CD4-positive, alpha-beta T cell (primary cell): ENCODE data around the gene DIPK1B. TPM values are rescaled to one million over a fixed set of nuclear protein-coding genes. Genes with fewer than 3 reads are reported as not detected.

Source experiments
- ATAC-seq: fragments of 200-7000 bp; cut with Tn5 transposase; one replicate; pipeline ENCODE4 v1.10.0; 2022; ENCODE audit warnings: mild to moderate bottlenecking; ENCODE audit not compliant: poor library complexity
- CTCF ChIA-PET: fragments of 350-600 bp; sonication (Branson Sonifier 250); formaldehyde crosslinking; loops from one replicate; lab custom pipeline; 2021; ENCODE audit warnings: antibody characterized with exemption, inconsistent platforms; lab: Charles Lee
- POLR2A ChIA-PET: fragments of 350-600 bp; sonication (Branson Sonifier 250); formaldehyde crosslinking; loops from one replicate; lab custom pipeline; 2021; ENCODE audit warnings: antibody characterized with exemption, inconsistent platforms; lab: Charles Lee
- DNase-seq, 14 experiments: peaks; one replicate each; pipeline ENCODE4 v3.0.0-alpha.2; 2013 to 2020; ENCODE audit warnings: mixed read lengths in 2 of 14
- H3K27ac ChIP-seq, 2 donors: one replicate each; pipeline versions ENCODE4 v1.5.1 to v1.7.0; 2013; ENCODE audit warnings: low read length in 2 of 2, low read depth in 1 of 2, mild to moderate bottlenecking in 1 of 2
- H3K27me3 ChIP-seq, 2 experiments: 1 replicate in 1 of 2; 2 replicates in 1 of 2; pipeline versions ENCODE4 v1.6.1 to v1.7.0; 2013; ENCODE audit warnings: low read length in 2 of 2, control low read depth in 1 of 2, mild to moderate bottlenecking in 1 of 2, moderate library complexity in 1 of 2; ENCODE audit not compliant: insufficient read depth in 2 of 2, control insufficient read depth in 1 of 2
- H3K36me3 ChIP-seq: one replicate; pipeline ENCODE4 v1.6.1; 2013; ENCODE audit warnings: low read length, control low read depth; ENCODE audit not compliant: insufficient read depth
- H3K4me1 ChIP-seq: one replicate; pipeline ENCODE4 v1.6.1; 2013; ENCODE audit warnings: low read length, control low read depth; ENCODE audit not compliant: insufficient read depth
- H3K4me3 ChIP-seq: one replicate; pipeline ENCODE4 v1.5.1; 2013; ENCODE audit warnings: mild to moderate bottlenecking, low read length, moderate library complexity
- H3K9me3 ChIP-seq, 2 experiments: 1 replicate in 1 of 2; 2 replicates in 1 of 2; pipeline versions ENCODE4 v1.6.1 to v1.7.0; 2013; ENCODE audit warnings: low read length in 2 of 2, mild to moderate bottlenecking in 2 of 2, control low read depth in 1 of 2, moderate library complexity in 1 of 2; ENCODE audit not compliant: control insufficient read depth in 1 of 2, insufficient read depth in 1 of 2
- H3K27ac Mint-ChIP-seq: one replicate; pipeline ENCODE4 v1.8.0; 2020; ENCODE audit warnings: mixed read lengths
- H3K27me3 Mint-ChIP-seq: one replicate; pipeline ENCODE4 v1.8.0; 2021; ENCODE audit warnings: mixed read lengths
- H3K36me3 Mint-ChIP-seq: one replicate; pipeline ENCODE4 v1.8.0; 2021; ENCODE audit warnings: low read depth, mixed read lengths
- H3K4me1 Mint-ChIP-seq: one replicate; pipeline ENCODE4 v1.8.0; 2021; ENCODE audit warnings: low read depth, mixed read lengths
- H3K4me3 Mint-ChIP-seq: one replicate; pipeline ENCODE4 v1.8.0; 2020; ENCODE audit warnings: mild to moderate bottlenecking, mixed read lengths
- H3K9me3 Mint-ChIP-seq: one replicate; pipeline ENCODE4 v1.8.0; 2020; ENCODE audit warnings: mixed read lengths
- intact Hi-C, 2 experiments: fragments of 100-400 bp; cut with DNase I in 1 of 2; cut with micrococcal nuclease in 1 of 2; formaldehyde crosslinking; loops; one replicate each; pipeline versions ENCODE4 v1.15.1 to v1.9.0; 2023 to 2025; cut with DNase I, micrococcal nuclease
- total RNA-seq, 174 experiments: library from RNA in 2 of 174; stranded (reverse) in 2 of 174; gene quantifications; one replicate each; pipeline ENCODE4 v1.2.3 and lab custom pipeline; 2021 to 2026
- TF ChIP-seq, protein P1 (sequence below): fragments of 200-600 bp; IDR thresholded peaks from one replicate; pipeline ENCODE4 v1.8.0; 2022; ENCODE audit warnings: antibody characterized with exemption, mild to moderate bottlenecking

DIPK1B gene
- total RNA-seq, 2 experiments from 2014 or later, result 0.11 TPM; not detected in 1

DNA sequence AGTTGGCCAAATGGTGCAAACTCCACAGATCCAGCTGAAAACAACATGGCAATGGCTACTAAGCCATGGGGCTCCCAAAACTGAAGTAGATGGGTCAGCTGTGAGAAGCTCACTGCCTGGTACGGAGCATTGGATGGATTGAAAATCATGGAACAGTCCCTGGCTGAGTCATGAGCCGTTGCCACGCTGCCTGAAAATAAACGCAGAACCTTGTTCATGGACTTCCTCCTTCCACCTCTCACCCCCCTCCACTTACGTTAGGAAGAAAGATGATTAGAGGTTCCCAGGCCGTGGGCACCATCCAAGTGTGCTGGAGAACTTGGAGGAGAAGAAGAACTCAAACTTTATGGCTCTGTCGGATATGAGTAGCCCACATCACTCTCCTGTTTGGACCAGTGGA lies 6.8 kb upstream of the DIPK1B start:
- intact Hi-C loops, result no loop called here
- CTCF ChIA-PET, result no interaction called here
- no peak overlapping the region for H3K4me3 Mint-ChIP-seq

DNA sequence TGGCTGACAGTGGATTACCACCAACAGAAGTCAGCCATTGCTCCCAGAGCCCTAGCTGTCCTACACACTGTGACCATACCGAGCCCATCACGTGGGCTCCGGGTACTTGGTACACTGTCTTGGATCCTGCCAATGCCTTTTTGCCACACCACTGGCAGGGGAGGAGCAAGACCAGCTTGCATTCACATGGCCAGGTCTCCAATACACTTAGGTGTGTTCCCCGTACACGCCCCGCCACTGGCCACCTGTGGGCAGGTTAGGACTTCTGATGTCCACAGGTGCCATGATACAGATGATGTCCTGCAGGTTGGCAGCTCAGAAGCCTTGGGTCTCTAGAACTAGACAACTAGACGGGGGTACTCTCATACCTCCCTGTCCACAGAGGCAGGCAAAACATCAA lies 5.4 kb upstream of the DIPK1B start:
- intact Hi-C loops, result no loop called here
- Histone ChIP-seq H3K27ac (no peak overlapping the region), H3K9me3 (no peaks in the 10 kb centered on the region), H3K4me1 (peaks cover 6% of the 10 kb centered on the region), H3K4me3 (no peak overlapping the region), H3K27me3 (peaks cover 12 to 19% of the 10 kb centered on the region in 2 experiments), H3K36me3 (no peaks in the 10 kb centered on the region)
- Mint-ChIP-seq H3K4me1 (no peaks in the 10 kb centered on the region), H3K4me3 (no peak overlapping the region), H3K9me3 (no peaks in the 10 kb centered on the region), H3K27ac (no peak overlapping the region), H3K36me3 (no peaks in the 10 kb centered on the region), H3K27me3 (peaks cover 33% of the 10 kb centered on the region)
- POLR2A ChIA-PET, result no interaction called here
- TF ChIP-seq, protein P1, sequence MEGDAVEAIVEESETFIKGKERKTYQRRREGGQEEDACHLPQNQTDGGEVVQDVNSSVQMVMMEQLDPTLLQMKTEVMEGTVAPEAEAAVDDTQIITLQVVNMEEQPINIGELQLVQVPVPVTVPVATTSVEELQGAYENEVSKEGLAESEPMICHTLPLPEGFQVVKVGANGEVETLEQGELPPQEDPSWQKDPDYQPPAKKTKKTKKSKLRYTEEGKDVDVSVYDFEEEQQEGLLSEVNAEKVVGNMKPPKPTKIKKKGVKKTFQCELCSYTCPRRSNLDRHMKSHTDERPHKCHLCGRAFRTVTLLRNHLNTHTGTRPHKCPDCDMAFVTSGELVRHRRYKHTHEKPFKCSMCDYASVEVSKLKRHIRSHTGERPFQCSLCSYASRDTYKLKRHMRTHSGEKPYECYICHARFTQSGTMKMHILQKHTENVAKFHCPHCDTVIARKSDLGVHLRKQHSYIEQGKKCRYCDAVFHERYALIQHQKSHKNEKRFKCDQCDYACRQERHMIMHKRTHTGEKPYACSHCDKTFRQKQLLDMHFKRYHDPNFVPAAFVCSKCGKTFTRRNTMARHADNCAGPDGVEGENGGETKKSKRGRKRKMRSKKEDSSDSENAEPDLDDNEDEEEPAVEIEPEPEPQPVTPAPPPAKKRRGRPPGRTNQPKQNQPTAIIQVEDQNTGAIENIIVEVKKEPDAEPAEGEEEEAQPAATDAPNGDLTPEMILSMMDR, result no peak
- no peak for ATAC-seq
- CTCF ChIA-PET, result interaction anchor here (1.1 kb wide), 1 partner anchor 20 kb away, joined by 3 read pairs; no protein-coding TSS in a partner anchor
- DNase-seq, result no peak

More for the DNA sequence above, 6.8 kb upstream of the DIPK1B start:
- peaks cover 29% of the 10 kb centered on the region for H3K27me3 Mint-ChIP-seq
- DNase-seq (peak in 2 of 14 experiments; percentile 47 to 57), ATAC-seq (no peak)
- H3K36me3 Mint-ChIP-seq, result no peaks in the 10 kb centered on the region
- Histone ChIP-seq H3K4me3 (no peak overlapping the region), H3K36me3 (no peaks in the 10 kb centered on the region), H3K27ac (no peak overlapping the region), H3K4me1 (peaks cover 11% of the 10 kb centered on the region), H3K9me3 (no peaks in the 10 kb centered on the region), H3K27me3 (peaks cover 0 to 11% of the 10 kb centered on the region in 2 experiments)
- H3K4me1 Mint-ChIP-seq, result peaks cover 11% of the 10 kb centered on the region
- POLR2A ChIA-PET, result no interaction called here
- no peak overlapping the region for H3K27ac Mint-ChIP-seq
- no peaks in the 10 kb centered on the region for H3K9me3 Mint-ChIP-seq
- TF ChIP-seq, protein P1, result no peak

DNA sequence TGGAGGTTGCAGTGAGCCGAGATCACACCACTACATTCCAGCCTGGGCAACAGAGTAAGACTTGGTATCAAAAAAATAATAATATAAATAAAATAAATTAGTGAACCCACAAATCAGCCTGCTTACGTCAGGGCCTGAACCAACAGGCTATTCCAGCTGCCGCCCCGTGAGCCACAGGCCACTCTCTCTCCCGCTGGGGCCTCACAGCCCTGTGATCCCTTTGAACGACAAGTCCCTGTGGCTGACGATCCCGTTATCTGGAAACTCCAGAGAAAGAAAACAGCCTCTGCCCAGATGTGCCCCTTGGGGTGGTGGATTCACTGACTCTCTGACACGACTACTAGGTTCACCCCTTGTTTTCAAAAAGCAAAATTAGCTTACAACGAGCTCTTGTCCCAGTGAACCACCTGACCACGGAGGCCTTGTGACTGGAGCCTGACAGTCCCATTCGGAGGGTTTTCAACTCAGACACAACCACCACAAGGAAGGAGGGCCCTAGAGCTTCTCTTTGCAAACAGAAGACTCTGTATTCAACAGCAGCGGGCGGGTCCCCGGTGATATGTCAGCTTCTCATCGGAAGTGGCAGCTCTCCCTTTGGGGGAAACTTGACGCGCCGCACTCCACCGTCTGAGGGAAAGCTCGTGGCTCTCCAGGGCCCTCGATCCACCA lies 4.4 kb upstream of the DIPK1B start:
- Mint-ChIP-seq H3K36me3 (no peaks in the 10 kb centered on the region), H3K27ac (no peak overlapping the region), H3K4me1 (no peaks in the 10 kb centered on the region), H3K27me3 (peaks cover 30% of the 10 kb centered on the region), H3K9me3 (no peaks in the 10 kb centered on the region), H3K4me3 (no peak overlapping the region)
- DNase-seq (no peak), ATAC-seq (no peak)
- no peaks in the 10 kb centered on the region for H3K36me3 ChIP-seq
- CTCF ChIA-PET, result no interaction called here
- intact Hi-C loops, result no loop called here
- H3K9me3 ChIP-seq, result peaks cover 0 to under 1% of the 10 kb centered on the region in 2 experiments
- H3K27me3 ChIP-seq, result peaks cover 17 to 22% of the 10 kb centered on the region in 2 experiments
- no peak overlapping the region for H3K4me3 ChIP-seq
- H3K27ac ChIP-seq, result no peak overlapping the region
- TF ChIP-seq, protein P1, result no peak
- H3K4me1 ChIP-seq, result peaks cover 11% of the 10 kb centered on the region
- POLR2A ChIA-PET, result no interaction called here
